Body of pancreas (tissue), 4 donors: ENCODE data around the gene PITRM1.

Experiments
- CTCF ChIP-seq, 7 experiments: fragments of 450-650 bp in 4 of 7; fragments of 200-600 bp in 3 of 7; sonication (generic) in 3 of 7; IDR thresholded peaks; one replicate each; pipeline ENCODE4 v1.5.1; 2016 to 2019; ENCODE audit warnings: antibody characterized with exemption in 7 of 7
- POLR2A ChIP-seq, 3 donors: fragments of 450-650 bp; IDR thresholded peaks; one replicate each; pipeline ENCODE4 v1.6.1; 2016; ENCODE audit warnings: antibody characterized with exemption in 3 of 3, mild to moderate bottlenecking in 2 of 3

GRCh38 chr10:3215153-3215775 lies 42.7 kb upstream of the PITRM1 start:
- no peak for TF ChIP-seq CTCF (IDR thresholded peaks at IDR 0.05)
- TF ChIP-seq POLR2A (IDR thresholded peaks at IDR 0.05): no peak
